ENCODE data around the gene OTUD7B. TPM values are rescaled to one million over a fixed set of nuclear protein-coding genes. Genes with fewer than 3 reads are reported as not detected.

OTUD7B gene
- total and polyA plus RNA-seq, 9 of the 15 experiments (the other 6 are each of a cell fraction or from before 2014, with no cell fraction given), result 0.96 to 18.8 (median 7.4) TPM

GRCh38 chr1:150015651-150016131 lies 5.2 kb upstream of the OTUD7B start:
- Histone ChIP-seq H2AFZ (ENCODE audit: low read depth, low read length) (peak overlapping the region; percentile 75), H4K20me1 (replicated peaks; ENCODE audit: control insufficient read depth, insufficient read depth, low read length) (no peaks in the 10 kb centered on the region), H3K27me3 (ENCODE audit: control insufficient read depth in 2 of 2, insufficient read depth in 2 of 2, low read length in 2 of 2) (no peaks in the 10 kb centered on the region), H3K9me3 (replicated peaks; ENCODE audit: control insufficient read depth, insufficient read depth, low read depth, low read length) (no peaks in the 10 kb centered on the region), H3K9ac (ENCODE audit: insufficient read depth in 1 of 2, low read depth in 2 of 2, low read length in 2 of 2) (no peak overlapping the region), H3K4me2 (ENCODE audit: insufficient read depth, low read length) (peak overlapping the region; percentile 19; the same call in 1 of the 2 replicates), H3K36me3 (ENCODE audit: control insufficient read depth, insufficient read depth, low read length) (no peaks in the 10 kb centered on the region), H3K79me2 (ENCODE audit: control insufficient read depth, insufficient read depth, low read length) (no peaks in the 10 kb centered on the region), H3K4me3 (no peak overlapping the region), H3K9me1 (ENCODE audit: control insufficient read depth, insufficient read depth, low read length) (no peaks in the 10 kb centered on the region), H3K27ac (ENCODE audit: extremely low read depth, low read depth, low read length) (no peak overlapping the region), H3K4me1 (replicated peaks in 1 of 2; ENCODE audit: control insufficient read depth in 2 of 2, insufficient read depth in 2 of 2, low read length in 2 of 2) (peaks cover 0 to 26% of the 10 kb centered on the region in 2 experiments; a peak in 3 of 5 replicates)
- in situ Hi-C loops (cut with MboI), result no loop called here
- POLR2A ChIA-PET, result no interaction called here
- ATAC-seq, result no peak
- peak; percentile 51 for FAIRE-seq
- no TSS peak for BruUV-seq (replicated peaks)
- intact Hi-C loops (cut with micrococcal nuclease), result no loop called here
- 33% methylated on average over 4 of the region's 4 CpGs for WGBS (ENCODE audit: insufficient coverage, low coverage, missing lambda C conversion rate)
- DNase-seq (ENCODE audit: extremely low read depth in 1 of 4, low spot score in 3 of 4), result peak in 3 of 4 experiments; percentile 18 to 43 (median 41)
- CTCF ChIA-PET (ENCODE audit: low intra/inter-chr PET ratio), result no interaction called here
- TF ChIP-seq VEZF1 (CRISPR knock-in tag; IDR thresholded peaks at IDR 0.05) (0 out of 2 replicates have a peak, but pooled peaks have one; percentile 22), ZBTB11 (CRISPR knock-in tag; IDR thresholded peaks at IDR 0.05) (0 out of 6 replicates have a peak, but pooled peaks of 1 of the 3 experiments have one; percentile 29), NR2C2 (CRISPR knock-in tag; IDR thresholded peaks at IDR 0.05) (no peak), NR2C2 (tag; IDR thresholded peaks at IDR 0.05) (peak; percentile 31; the same call in 1 of the 2 replicates), DPF2 (IDR thresholded peaks at IDR 0.05) (0 out of 2 replicates have a peak, but pooled peaks have one; percentile 20), CLOCK (CRISPR knock-in tag; IDR thresholded peaks at IDR 0.05; ENCODE audit: borderline replicate concordance) (no peak), NFE2 (IDR thresholded peaks at IDR 0.05; ENCODE audit: low read depth) (peak; percentile 63), MAFG (tag; conservative IDR thresholded peaks at IDR 0.05) (0 out of 2 replicates have a peak, but pooled peaks have one; percentile 11)
- TF ChIP-seq, protein P1, sequence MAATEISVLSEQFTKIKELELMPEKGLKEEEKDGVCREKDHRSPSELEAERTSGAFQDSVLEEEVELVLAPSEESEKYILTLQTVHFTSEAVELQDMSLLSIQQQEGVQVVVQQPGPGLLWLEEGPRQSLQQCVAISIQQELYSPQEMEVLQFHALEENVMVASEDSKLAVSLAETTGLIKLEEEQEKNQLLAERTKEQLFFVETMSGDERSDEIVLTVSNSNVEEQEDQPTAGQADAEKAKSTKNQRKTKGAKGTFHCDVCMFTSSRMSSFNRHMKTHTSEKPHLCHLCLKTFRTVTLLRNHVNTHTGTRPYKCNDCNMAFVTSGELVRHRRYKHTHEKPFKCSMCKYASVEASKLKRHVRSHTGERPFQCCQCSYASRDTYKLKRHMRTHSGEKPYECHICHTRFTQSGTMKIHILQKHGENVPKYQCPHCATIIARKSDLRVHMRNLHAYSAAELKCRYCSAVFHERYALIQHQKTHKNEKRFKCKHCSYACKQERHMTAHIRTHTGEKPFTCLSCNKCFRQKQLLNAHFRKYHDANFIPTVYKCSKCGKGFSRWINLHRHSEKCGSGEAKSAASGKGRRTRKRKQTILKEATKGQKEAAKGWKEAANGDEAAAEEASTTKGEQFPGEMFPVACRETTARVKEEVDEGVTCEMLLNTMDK (IDR thresholded peaks at IDR 0.05; ENCODE audit: borderline replicate concordance, insufficient read depth, low read depth, low read length, poor library complexity, severe bottlenecking), result no peak

Data from K562 (cell line).